Measurements from ENCODE around the gene KSR2.

KSR2 gene

DNA sequence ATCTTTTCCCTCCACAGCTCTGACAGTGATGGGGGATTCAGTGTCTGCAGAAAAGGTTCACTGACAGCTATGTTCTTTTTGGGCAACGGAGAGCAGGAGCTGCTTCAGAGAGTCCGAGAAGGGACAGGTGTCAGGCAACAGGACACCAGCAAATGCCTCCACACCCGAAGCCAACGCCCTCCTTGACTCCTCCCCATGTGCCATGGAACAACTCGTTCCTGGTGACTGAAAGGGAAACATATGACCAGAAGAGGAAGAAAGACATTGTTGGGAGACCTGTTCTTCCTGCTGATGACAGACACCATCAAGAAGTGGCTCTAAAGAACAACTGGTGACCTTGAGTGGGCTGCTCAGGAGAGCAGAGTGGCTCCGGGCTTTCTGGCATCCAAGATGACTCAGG, 435.1 kb downstream of the KSR2 start:
- DNase-seq (ENCODE audit: low read depth in 2 of 2), result no peak

DNA sequence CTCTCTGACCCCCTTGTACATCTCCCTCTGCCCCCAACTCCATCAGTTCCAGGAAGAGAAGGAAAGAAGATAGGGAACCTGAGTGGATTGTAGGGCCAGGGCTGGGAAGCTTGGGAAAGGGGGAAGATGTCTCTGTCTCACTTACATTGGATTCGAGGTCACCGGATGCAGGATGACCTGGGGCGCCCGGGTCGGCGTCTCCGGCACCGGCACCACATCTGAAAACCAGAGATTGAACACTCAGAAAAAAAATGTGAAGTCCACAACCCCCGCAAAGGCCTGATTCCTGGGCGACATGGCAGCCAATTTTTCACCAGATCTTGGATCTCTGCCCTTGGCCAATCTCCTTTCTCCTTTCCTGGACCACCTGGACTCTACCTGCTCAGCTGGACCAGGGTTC, 438.0 kb downstream of the KSR2 start:
- DNase-seq (ENCODE audit: low read depth in 2 of 2), result no peak

DNA sequence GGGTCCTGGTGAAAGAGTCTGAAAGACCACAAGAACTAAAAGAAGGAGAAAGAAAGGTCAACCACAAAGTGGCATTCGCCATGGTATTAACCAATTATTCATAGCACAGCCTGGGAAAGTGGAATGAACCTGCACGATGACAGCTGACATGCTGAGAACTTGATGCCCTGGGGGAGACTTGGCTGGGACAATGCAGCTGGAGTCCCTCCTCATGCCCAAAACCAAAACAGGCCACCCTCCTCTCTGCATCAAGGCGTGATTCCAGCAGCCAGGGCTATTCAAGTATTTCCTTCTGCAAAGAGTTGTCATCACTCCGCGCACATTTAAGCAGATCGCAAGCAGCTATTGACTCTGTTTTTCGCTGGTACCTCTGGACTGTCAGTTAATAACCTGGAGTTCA, 440.3 kb downstream of the KSR2 start:
- no peak for DNase-seq (ENCODE audit: low read depth in 2 of 2)

DNA sequence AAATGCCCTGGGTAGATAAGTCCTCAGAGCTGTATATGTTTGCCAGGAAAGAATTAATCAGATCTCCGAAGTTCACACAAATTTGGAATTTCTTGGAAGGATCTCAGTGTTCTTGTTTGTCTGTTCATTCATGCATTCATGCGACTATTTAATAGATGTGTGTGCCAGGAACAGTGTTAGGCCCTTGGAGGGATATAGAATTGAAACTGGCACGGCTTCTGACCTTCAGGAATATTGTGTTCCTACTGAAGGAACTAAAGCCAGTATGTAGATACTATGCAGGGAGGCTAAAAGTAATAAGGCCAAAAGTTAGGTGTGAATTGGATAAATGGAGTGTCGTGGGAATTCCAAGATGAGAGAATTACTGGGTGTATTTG, 441.3 kb downstream of the KSR2 start:
- no peak for DNase-seq (ENCODE audit: low read depth in 2 of 2)

DNA sequence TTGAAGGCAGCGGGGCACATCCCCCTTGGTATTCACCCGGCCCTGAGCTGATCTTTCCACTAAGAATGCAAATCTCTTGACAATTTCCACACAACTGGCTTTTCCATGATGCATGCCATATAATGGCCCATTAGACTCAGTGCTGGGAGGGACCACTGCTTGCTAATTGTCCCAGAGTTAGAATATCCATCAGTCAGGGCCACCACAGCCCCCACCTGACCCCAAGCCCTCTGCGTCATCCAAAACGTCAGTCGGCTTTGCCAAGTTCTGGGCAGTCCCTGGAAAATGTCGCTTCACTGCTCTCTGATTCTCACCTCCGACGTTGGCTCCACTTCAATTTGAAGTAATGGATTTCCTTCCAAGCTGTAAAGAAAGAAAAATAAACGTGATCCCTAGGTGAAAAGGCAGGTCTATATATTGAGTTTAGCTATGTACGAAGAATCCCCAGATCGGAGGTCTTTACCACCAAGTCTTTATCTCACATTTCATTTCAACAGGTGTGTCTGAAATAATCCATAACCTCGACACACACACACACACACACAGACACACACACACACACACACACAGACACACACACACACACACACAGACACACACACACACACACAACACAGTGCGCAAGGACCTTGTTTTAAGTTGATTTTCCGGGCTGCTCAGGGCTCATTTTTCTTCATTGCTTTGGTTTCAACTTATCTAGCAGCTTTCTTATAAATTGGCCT, 441.9 kb downstream of the KSR2 start:
- DNase-seq (ENCODE audit: low read depth in 2 of 2), result no peak

DNA sequence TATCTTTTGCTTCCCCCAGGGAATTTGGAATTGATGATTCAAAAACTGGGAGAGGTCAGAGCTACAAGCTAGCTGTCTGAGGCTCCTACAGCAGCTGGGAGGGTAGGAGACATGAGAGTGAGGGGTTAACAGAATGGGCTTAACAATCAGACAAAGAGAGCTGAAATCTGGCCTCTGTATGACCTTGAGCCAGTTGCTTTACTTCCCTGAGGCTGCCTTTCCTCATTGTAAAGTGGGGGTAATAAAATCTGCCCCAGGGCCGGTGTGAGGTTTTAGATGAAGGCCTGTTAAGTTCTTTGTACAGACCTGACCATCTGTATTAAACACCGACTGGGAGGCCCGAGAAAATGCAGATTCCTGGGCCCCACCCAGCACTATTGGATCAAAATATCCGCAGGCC, 443.0 kb downstream of the KSR2 start:
- DNase-seq (ENCODE audit: low read depth in 2 of 2), result no peak

DNA sequence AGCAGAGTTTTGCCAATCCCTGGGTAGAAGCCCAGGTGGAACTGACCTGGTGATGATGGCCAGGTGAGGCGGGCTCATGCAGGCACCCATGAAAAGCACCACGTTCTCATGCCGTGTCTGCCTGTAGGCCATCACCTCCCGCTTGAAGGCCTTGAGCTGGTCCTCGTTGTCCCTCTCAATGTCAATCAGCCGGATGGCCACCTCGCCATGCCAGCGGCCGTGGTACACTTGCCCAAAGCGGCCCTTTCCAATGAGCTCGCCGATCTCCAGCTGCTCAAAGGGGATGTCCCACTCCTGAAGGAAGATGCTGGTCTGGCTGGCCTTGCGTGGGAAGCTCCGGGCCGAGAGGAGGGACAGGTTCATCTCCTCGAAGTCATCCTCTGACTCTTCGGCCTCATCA, 444.0 kb downstream of the KSR2 start:
- DNase-seq (ENCODE audit: low read depth in 2 of 2), result no peak

DNA sequence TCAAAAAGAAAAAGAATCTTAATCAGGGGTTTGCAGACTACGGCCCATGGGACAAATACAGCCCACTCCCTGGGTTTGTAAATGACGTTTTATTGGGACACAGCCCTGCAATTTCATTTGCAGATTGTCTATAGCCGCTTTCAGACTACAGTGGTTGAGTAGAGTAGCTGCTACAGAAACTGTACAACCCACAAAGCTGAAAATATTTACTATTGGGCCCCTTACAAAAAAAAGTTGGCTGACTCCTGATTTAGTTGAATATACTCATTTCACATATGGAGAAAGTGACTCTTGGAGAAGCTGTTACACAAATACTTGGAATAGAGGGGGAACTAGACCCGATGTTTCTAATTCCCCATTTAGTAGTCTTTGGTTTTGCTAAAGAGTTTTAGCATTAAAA, 444.8 kb downstream of the KSR2 start:
- no peak for DNase-seq (ENCODE audit: low read depth in 2 of 2)

DNA sequence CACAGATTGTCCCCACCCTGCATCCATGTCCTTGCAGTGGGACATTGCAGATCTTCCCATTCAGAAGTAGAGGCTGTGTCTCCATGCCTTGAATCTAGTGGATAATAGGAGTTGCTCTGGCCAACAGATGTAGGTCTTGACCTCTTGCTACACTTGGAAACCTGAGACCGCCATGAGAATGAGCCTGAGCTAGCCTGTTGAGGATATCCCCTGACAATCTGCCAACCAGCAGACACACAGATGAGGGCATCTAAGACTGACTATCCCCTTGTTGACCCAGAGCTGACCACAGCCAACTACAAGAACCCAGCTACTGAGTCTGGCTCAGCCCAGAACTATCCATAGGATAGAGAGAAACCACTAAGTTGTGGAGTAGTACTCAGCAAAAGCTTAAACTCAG, 446.2 kb downstream of the KSR2 start:
- DNase-seq (ENCODE audit: low read depth in 2 of 2), result no peak

DNA sequence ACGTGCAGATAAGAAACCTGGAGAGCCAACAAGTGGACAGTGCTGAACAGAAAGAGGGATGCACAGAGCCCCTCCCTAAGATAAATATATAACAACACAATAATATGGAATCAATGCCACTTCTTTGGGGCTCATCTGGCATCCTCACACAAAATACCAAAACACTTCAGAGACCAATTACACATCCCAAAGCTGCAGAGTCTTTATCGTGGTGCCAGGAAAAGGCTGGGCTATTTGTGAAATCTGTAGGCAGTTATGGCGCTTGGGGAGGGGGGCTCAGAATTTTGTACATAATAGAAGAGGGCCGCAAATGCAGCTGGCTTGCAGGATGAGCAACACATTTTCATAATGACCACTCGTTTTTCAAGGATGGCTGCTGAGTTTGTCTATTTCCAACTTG, 446.9 kb downstream of the KSR2 start:
- no peak for DNase-seq (ENCODE audit: low read depth in 2 of 2)

DNA sequence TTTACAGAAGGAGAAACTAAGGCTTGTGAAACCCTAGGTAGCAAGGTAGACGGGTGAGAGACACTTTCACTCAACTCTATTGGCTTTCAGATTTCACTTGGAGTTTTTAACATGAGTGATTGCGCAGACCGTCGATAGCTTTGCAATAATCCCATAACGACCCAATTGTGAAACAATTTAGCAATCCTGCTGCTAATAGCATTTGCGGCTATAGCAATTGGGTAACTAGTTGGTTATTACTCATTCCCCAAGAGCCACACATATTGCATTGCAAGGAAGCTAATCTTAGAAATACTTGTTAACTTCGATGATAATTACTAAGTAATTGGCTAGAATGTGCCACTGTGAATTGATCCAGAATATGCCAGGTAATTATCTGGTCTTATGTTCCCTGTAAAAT, 447.4 kb downstream of the KSR2 start:
- DNase-seq (ENCODE audit: low read depth in 2 of 2), result no peak

DNA sequence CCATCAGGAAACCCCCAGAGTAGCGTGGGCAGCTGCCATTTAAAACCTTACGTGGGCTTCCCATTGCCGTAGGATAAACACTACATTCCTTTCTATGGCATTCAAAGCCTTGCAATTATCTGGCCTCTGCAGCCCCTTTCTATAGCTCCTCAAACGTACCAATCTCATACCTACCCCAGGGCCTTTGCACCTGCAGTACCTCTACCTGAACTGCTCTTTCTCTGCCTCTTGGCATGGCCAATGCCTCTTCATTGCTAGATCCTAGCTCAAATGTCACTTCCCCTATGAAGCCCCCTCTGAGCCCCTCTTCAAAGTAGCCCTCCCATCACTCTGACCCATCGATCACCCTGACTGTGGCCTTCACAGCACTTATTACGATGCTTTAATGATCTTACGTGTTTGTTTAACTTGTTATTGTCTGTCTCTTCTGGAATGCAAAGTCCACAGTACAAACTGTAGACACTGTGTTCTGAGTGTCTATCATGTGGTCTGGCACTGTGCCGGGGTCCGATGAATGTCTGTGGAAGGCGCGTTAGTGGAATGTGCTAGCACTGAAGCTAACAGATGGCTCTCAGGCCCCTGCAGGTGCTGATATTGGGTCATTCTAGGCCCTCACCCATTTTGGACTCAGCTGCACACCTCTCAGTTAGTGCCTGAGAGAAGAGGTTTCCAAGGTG, 450.1 kb downstream of the KSR2 start:
- DNase-seq (ENCODE audit: low read depth in 2 of 2), result no peak

DNA sequence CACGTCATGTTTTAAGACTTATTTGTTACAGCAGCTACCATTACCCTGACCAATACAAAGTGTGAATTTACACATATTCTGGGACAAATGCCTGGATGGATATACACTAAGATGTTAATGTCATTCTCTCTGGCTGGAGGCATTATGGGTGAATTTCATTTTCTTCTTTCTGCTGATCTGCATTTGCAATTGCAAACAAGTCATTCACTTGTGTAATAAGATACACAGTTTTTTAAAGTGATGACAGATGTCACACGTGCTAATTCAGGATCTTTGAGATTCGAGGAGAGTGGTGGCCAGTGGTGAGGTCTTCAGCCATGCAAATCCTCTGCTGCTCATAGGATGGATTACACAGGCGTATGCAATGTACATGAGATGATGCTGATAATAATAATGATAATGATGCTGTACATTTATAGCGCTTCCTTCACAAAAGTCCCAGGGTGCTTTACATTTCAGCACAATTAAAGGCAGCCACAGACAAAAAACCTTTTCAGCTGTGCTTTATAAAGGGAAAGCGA, 451.5 kb downstream of the KSR2 start:
- DNase-seq (ENCODE audit: low read depth in 2 of 2), result no peak

DNA sequence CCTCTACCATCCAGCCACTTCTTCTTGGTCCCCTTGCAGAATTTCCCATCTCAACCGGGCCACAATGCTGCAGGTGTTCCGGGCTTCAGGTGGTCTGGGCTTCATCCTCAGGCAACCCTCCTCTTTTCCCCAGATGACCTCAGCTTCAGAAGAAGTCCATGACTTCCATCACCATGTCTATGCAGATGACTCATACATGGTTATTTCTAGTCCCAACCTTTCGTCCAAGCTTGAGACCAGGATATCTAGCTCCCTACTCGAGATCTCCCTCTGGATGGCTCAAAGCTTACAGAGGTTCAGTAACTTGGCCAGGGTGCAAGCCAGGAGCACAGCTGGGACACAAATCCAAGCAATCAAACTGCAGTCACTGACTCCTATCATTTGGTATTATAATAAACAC, 452.8 kb downstream of the KSR2 start:
- no peak for DNase-seq (ENCODE audit: low read depth in 2 of 2)

DNA sequence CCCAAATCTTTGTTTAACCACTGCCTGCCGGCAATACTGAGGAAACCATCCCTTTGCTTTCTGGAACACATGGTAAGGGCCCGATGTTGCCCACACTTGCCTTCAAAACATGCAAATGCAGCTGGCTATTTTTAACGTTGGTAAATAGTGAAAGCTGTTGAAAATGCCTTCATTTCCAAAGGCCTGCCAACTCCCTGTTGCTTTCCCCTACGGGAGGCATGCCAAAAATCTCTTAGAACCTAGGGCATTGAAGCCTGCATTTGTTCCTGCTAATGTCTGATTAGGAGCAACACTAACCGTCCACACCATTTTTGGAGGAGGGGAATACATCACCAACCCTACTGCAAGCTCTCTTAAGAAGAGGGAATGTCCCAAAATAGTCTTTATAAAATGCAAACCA, 454.8 kb downstream of the KSR2 start:
- DNase-seq (ENCODE audit: low read depth in 2 of 2), result no peak

DNA sequence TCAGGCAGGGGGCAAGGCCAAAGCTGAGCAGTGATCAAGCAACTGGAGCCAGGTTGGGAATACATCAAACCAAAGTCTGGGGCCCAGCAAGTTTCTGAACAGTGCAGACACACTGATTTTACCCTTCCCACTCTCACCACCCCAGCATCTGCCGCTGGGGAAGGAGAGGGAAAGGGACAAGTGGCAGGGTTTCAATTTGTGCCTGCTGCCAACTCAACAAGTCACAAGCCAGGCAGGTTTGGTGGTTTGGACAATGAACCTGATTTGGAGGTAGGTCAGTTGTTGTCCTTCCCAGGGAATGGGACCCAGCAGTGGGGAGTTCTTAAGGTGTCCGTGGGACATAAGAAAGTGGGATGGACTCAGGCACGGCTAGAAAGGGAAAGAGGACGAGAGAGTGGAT, 455.4 kb downstream of the KSR2 start:
- no peak for DNase-seq (ENCODE audit: low read depth in 2 of 2)

DNA sequence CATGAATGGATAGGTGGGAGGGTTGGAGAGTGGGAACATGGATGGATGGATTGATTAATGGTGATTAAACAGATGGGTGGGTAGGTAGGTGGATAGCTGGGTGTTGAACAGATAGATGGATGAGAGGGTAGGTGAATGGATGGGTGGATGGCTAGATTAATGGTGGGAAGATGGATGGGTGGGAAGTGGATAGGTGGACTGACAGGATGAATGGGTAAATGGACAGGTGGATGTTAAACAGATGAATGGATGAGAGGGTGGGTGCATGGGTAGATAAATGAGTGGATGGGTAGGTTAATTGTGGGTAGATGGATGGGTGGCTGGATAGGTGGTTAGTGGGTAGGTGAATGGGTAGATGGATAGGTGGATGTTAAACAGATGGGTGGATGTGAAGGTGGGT, 460.3 kb downstream of the KSR2 start:
- DNase-seq (ENCODE audit: low read depth in 2 of 2), result no peak

DNA sequence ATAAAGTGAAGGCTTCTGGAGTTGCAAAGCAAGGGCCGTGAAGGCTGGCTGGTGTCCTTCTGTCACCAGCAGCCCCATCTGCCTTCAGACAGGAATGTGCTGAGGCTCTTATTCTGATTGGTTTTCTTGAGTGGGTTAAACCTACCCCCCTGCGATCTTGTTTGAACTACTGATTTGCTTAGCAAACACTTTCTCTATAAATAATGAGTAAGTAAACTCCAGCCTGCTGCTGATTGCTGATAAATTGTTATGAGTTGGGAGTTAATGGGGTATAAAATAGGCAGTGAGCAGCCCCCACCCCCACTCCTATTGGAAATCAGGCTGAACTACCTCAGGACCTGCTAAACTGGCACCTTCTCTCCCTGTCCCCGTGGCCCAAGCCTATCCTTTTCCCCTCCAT, 461.2 kb downstream of the KSR2 start:
- no peak for DNase-seq (ENCODE audit: low read depth in 2 of 2)

DNA sequence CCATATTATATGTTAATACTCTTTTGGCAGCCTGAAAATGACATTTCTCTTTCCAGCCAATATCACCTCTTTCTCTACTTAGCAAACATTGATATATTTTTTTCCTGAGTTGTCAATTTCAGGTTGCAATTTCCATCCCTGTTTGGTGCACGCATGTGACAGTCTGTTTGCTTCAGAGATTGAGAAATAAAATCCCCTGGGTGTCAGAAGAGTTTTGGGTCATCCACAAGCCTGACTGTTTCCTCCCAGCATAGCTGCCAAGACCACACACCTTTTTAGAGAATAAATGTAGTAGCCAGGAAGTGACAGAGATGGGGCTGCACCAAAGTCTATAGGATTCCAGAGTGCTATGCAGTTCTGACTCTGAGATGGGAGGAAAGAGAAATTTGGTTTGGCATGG, 462.5 kb downstream of the KSR2 start:
- no peak for DNase-seq (ENCODE audit: low read depth in 2 of 2)

DNA sequence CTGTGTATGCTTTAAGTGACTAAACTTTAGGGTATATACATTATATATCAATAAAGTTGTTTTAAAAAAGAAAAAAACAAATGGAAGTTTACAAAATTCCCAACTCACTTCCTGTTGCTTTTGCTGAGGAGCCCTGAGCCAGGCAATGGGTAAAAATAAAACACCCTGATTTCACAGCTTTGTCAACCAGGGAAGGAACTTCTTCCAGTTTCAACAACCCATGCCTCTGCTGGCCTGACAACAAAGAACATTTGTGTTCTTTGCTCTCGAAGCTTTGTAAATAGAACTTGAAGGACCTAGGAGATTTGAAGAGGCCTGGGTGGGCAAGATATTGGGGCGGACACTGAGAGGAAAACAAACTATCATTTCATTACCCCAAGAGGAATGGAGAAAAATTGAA, 466.2 kb downstream of the KSR2 start:
- DNase-seq (ENCODE audit: low read depth in 2 of 2), result no peak

DNA sequence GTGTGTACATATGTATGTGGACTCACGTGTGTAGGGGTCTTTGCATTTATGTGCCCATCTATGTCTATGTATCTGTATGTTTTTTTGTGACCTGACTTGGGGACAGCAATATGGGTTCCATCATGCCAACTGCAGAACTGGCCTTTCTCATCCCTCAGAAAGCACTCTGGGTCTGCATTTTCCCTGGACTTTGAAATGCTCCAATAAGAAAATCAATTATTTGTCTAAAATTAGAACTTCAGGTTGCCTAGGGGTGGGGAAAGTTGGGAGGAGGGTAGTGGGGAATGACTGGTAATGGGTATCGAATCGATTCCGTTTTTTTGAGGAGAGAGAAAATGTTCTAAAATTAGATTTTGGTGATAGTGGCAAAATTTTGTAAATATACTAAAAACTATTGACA, 466.6 kb downstream of the KSR2 start:
- DNase-seq (ENCODE audit: low read depth in 2 of 2), result no peak

DNA sequence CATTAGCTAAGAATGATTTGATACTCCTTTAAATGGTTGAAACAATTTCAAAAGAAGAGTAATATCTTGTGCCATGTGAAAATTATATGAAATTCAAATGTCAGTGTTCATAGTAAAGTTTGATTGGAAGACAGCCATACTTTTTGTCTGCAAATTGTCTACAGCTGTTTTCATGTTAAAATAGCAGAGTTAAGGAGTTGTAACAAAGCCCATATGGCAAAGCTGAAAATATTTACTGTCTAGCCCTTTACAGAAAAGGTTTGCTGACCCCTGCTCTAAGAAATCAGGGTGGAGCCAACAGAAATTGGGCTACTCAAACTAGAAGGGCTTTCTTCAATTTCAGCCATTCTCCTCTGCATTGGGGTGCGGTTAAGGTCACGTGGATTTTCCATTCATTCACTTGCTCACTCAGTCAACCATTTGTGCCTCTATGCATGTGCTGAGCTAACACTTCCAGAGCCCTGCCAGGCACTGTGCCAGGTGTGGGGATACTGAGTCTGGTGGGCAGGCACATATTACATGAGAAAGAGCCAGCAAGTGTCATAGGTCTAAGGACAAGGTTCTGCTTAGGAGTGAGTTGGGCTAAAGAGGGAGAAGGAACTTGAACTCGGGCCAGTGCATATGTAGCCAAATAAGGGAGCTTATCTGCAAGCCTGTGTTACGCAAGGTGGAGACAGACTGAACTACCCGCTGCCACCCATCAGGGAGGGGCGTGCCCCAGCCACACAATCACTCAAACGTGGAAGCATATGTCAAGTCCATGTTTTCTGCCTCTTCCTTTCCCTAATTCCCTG, 467.5 kb downstream of the KSR2 start:
- no peak for DNase-seq (ENCODE audit: low read depth in 2 of 2)
